DMS153 treated with DMSO at 0.1 percent for 48 hours (cell line): ENCODE data around the gene KRT75.
"Not testable (repeated sequence)": the region's sequence is repeated elsewhere in the genome, so short reads cannot be mapped to it uniquely, and the experiment has no call there.

Experiments
- DNase-seq: peaks from one replicate; lab custom pipeline; 2025; ENCODE audit not compliant: unreplicated experiment; lab: John Stamatoyannopoulos, UW

The KRT75 gene

DNA sequence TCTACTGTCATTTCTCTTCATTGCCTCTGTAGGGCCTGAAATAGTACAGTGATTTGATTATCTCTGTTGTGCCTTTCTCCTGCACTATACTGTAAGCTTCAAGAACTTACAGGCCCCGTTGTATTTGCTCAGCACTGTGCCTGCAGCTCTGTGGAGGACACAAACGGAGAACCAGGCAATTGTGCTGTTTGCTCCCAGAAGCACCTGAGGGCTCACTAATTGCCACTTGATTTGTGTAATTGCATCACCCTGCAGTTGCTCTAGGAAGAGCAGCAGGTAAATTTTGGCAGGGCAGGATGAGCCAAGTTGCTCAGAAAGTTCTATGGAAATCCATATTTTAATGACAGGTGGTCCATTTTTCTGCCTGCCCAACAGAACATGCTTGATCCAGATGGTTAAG is 16.4 kb downstream of the KRT75 start:
- peak; percentile 51 for DNase-seq

DNA sequence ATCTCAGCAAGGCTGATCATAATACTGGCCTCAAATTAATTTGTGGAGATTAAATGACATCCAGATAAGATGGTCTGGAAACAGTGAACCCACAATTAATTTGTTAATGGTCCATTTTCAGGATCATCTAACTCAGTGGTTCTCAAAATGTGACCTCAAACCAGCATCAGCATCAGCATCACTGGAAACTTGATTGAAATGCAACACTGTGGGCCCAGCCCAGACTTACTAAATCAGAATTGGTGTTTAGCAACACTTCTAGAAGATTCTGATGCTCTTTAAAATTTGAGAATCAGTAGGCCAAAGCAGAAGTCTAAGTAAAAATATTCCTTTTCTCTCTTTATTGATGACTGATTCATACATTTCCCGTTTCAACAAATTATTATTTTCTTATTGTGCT is 17.4 kb downstream of the KRT75 start:
- no peak for DNase-seq

GRCh38 chr12:52415870-52416750 is 18.1 kb downstream of the KRT75 start:
- no peak for DNase-seq

DNA sequence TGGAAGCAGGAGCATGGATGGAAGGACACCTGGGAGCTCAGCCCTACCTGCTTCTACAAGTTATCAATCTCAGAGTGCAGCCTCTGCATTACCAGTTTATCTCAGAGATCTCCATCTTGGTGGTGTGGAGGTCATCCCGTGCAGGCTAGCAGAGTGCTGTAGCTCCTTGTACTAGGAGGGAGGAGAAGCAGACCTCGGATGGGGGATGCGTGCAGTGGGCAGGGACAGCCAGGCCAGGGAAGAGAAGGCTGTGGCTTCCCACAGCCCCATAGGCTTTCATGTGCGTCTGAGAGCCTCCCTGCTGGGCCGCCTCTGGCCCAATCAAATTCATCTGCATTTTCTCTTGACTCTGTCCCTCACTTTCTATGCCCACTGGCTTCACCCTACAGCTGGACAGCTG is 19.2 kb downstream of the KRT75 start:
- DNase-seq = no peak

DNA sequence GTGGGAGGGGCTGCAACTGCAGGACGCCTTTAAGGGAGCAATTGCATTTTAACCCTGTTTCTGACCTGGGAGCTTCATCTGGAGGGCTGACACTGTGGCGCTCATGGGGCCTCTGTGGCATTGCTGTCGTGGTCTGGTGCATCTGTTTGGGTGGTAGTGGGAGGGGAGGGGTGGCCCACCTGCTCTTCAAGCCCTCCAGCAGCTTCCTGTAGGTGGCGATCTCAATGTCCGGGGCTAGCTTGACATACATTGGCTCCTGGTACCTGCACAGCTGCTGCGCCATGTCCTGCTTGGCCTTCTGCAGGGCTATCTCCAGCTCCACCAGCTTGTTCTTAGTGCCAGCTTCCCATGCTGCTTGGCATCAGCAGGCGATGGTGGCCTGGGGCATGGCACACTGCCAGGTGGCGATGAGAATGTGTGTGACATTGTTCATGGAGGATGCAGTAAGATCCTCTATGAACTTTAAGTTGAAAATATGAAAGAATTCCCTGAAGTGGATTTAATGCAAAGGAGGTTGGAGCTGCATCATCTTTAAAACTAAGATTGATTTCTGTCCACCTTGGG is 20.3 kb downstream of the KRT75 start:
- DNase-seq = no peak

DNA sequence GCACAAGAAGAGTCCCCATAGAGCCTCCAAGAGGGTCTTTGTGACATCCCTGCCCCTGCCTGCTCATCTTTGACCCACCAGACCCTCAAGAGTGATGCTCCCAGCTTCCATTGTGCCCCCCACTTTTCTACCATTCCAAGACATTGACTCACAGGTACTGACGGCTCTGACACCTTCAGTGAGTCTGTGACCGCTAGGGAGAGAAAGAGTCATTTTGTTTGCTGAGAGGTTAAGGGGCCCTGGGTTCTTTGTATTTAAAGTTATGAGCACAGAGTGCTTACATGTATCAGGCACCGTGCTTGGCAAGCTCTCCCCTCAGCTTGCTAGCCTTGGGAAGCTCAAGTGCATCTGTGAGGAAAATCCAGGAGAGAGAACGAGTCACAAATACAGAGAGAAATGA is 21.0 kb downstream of the KRT75 start:
- no peak for DNase-seq

GRCh38 chr12:52411815-52412214 is 22.4 kb downstream of the KRT75 start:
- no peak for DNase-seq

DNA sequence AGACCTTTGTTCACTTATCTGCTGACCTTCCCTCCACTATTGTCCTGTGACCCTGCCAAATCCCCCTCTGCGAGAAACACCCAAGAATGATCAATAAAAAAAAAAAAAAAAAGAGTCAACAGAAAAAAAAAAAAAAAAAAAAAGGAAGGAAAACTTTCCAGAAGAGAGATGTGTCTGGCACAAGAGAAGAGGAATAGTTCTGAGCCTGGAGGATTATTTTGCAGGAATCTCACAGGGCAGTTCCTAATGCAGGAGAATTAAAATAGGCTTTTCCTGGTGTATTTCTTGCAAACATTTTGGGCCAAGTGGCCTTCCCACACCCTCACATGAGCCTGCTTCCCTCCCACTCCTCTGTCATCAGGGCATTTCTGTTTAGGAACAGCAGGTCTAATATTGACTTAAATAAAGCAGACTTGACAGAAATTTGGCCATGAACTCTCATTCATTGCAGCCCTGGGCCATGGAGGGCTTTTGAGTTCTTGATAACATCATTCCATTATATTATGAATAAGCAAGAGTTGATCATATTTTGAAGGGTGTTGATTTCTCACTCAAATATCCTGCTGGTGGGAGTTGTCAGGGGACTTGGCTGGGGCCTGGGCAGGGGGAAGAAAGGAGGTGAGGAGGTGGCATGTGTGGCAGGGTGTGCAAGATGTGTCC is 23.5 kb downstream of the KRT75 start:
- not testable (repeated sequence) for DNase-seq

DNA sequence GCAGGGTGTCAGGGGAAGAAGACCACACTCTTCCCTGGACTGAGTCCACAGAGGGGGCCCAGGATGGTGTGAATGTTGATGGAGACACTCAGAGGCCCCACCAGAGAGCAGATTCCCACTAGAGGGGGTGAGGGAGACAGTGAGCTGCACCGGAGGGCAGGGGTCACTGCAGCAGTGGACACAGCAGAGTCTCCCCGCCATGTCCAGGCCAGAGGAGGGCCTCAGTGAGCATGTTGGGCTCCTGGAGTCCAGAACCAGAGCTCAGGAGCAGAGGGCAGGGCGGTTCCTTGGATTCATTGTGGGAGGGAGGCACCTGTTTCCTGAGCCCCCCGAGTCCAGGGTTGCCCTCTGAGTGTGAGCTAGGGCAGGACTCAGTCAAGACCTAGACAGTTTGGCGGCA is 26.3 kb downstream of the KRT75 start:
- DNase-seq = no peak

DNA sequence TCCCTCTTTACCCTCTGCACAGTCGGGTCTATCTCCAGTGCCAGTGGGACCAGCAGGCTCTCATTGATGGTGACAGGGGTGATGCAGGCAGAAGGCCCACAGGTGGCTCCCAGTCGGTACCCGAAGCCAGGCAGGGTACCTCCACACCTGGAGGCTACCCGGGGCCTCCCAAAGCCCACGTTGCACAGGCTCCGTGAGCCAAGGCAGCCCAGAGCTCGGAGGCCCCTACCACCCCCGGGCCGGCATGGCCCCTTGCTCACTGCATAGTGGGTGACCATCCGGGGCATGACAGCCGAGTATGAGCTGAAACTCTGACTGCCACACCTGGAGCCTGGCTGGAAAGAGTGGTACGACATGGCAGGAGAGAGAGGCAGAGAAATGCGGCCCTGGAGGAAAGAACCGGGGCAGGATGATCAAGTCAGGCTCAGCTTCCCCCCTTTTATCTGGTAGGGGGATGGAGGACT is 28.2 kb downstream of the KRT75 start, which contains the start of gene KRT82:
Gene KRT82, minus strand, starts transcription at position 414 of the 464 bp plus-strand sequence. Its CDS starts 58 bp downstream, at position 356.
- no peak for DNase-seq

DNA sequence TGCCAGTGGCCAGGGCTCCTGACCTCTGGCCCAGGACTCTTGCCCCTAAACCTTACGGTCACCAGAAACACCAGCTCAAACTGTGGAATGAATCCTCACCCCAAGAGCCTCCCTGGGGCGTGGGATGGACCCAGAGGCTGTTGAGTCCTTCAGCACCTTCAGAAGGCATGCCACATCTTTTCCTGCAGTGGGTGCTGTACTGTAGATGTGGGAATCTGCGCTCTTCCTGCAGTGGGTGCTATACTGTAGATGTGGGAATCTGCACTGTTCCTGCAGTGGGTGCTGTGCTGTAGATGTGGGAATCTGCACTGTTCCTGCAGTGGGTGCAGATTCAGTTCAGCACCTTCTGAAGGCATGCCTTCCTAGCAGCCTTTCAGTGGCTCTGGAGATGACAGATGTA is 29.2 kb downstream of the KRT75 start:
- no peak for DNase-seq

- DNase-seq = no peak
Measured at GRCh38 chr12:52403561-52403960, 30.6 kb downstream of the KRT75 start.

DNA sequence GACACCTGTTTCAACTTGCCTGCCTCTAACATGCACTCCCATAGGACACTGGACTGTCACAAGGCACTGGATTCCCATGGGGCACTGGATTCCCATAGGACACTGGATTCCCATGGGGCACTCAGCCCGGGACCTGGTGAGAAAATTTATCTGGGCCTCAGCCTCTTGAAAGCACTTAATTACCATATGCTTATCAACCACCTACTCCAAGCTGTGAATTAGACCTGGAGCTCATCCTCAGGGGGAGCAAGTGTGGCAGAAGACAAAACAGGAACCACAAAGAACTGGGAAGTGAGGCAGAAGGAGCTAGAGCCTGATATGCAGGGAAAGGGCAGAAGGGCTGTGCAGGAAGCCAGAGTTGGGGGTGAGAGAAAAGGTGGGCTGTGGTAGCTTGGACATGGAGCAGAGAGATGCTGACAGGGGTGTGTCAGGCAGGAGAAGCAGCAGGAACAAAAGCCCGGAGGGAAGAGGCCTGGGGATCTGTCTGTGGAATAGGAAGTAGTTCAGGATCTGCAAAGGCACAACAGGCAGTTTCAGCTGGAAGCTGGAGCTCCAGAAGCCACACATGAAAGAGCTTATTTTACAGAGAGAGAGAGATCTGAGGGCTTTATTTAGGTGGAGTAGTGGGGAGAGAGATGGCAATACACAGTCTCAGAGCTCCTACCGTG is 31.2 kb downstream of the KRT75 start:
- peak; percentile 14 for DNase-seq

GRCh38 chr12:52402377-52402776 is 31.8 kb downstream of the KRT75 start:
- DNase-seq = no peak

DNA sequence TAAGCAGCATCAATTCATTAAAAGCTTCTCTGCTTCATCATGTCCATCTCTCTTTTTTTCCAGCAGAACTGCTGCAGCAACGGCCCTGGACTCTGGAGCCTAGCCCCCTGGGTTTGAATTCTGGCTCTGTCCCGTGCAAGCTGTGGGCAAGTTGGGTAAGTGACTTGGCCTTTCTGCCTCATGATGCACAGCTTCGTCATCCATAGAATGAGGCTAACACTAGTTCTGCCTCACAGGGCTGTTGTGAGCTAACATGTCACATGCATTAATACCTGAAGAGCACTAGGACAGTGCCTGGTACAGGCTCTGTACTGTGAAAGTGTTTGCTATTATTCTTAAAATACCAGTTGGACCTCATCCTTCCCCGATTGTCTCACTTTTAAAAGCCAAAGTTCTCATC is 32.2 kb downstream of the KRT75 start:
- DNase-seq = no peak

DNA sequence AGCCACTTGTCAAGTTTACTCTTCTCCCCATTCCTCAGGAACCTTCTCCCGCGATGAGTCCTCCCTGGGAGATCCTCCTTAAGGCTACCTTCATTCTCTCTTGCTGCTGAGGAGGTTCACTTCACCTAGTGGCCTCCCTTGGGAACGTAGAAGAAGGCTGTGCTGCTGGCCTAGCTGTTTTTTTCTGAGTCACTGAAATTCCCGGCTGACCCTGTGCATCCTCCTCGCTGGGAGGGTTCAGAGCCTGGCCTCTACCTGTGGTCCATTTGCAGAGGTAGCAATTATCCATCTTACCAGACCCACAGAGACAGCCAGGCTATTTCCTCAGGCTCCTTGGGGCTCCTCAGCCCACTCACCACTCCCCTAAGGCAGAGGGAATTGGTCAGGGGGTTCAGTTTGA is 32.6 kb downstream of the KRT75 start:
- no peak for DNase-seq

DNA sequence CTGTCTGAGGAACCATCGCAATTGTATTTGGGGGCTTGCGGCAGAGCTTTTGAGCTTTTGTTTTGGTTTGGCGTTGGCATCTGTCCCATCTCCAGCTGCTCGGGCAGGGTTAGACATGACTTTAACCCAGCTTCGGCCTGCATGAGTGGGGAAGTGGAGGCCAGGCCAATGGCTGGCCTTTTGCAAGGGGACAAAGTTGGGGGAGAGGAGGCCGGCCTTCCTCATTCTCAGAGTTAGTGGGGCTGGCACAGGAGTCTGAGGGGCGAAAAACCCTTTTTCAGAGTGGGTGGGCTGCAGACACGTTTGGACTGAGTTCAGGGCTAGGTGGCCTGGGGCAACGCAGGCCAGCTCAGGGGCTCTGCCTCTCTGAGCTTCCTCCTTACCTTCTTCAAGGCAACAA is 33.3 kb downstream of the KRT75 start:
- no peak for DNase-seq

GRCh38 chr12:52399756-52400155 is 34.4 kb downstream of the KRT75 start:
- no peak for DNase-seq

- DNase-seq = no peak
Measured at GRCh38 chr12:52398176-52398575, 36.0 kb downstream of the KRT75 start.

- no peak for DNase-seq
Measured at GRCh38 chr12:52396656-52397055, 37.5 kb downstream of the KRT75 start.

DNA sequence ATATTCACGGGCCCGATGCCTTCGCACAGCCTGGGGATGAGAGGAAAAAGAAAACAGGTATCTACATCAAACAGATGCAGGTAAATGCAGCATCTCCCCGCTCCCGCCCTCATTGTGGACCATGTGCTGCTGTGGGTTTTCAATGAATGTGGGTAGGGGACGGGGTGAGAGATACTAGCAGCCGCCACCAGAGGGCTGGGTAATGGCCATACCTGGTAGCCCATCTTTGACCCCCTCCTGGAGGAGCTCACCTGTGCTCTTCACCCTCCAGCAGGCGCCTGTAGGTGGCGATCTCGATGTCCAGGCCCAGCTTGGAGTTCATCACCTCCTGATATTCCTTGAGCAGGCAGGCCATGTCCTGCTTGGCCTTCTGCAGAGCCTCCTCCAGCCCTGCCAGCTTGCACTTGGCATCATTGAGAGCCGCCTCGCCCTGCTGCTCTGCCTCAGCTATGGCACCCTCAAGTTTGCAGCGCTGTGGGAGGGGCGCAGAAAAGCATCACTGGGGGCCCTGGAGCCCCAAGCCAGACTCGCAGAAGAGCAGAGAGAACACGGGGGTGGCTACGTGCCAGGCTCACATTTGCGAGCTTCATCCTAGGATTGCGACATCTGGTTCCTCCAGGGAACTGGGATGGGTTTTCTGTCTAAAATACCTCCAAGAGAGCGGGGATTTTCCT is 38.3 kb downstream of the KRT75 start:
- DNase-seq = peak; percentile 5
